HepG2 (cell line): ENCODE measurements around the gene CDCA4. TPM values are rescaled to one million over a fixed set of nuclear protein-coding genes. Genes with fewer than 3 reads are reported as not detected.

ENCODE experiments used
- ATAC-seq: fragments of 200-7000 bp; cut with Tn5 transposase; 3 replicates; pipeline ENCODE4 v1.9.1; 2020; ENCODE audit warnings: mild to moderate bottlenecking, moderate library complexity
- BruUV-seq: library from RNA; stranded (reverse); fragments of 400-500 nt; replicated peaks from 2 replicates; lab custom pipeline; 2021; lab: Mats Ljungman, UMichigan
- CTCF ChIA-PET: fragments of 300-600 bp; formaldehyde crosslinking; extraction: SDS; loops from one replicate; lab custom pipeline; 2021; ENCODE audit warnings: low total read pairs, inconsistent platforms, low intra/inter-chr PET ratio; lab: Yijun Ruan, JAX
- POLR2A ChIA-PET: fragments of 350-600 bp; sonication (Branson Sonifier 250); formaldehyde crosslinking; loops from one replicate; lab custom pipeline; 2020; ENCODE audit warnings: antibody characterized with exemption, inconsistent platforms; lab: Yijun Ruan, JAX
- DNase-seq: peaks from one replicate; pipeline ENCODE4 v3.0.0-alpha.2; 2015; ENCODE audit warnings: low spot score
- FAIRE-seq: peaks from 3 replicates; lab custom pipeline; 2011; peaks lifted over from hg19 to GRCh38; lab: Jason Lieb, UNC
- H2AFZ ChIP-seq: one replicate; pipeline ENCODE4 v1.6.1; 2011; ENCODE audit warnings: low read length, inconsistent platforms
- H3K27ac ChIP-seq: fragments of 300-600 bp; 3 replicates; pipeline ENCODE4 v1.8.0; 2011; ENCODE audit warnings: mixed run types, mild to moderate bottlenecking, mixed read lengths, low read length, inconsistent platforms; ENCODE audit not compliant: insufficient read depth; ENCODE audit errors: extremely low read length
- H3K27me3 ChIP-seq, 2 experiments: fragments of 200-600 bp in 1 of 2; 2 replicates in 1 of 2; 3 replicates in 1 of 2; pipeline versions ENCODE4 v1.6.0 to v1.8.0; 2011; ENCODE audit warnings: low read length in 2 of 2, mild to moderate bottlenecking in 2 of 2, moderate library complexity in 2 of 2, inconsistent platforms in 1 of 2; ENCODE audit not compliant: insufficient read depth in 2 of 2, control insufficient read depth in 1 of 2
- H3K36me3 ChIP-seq, 2 experiments: fragments of 200-600 bp in 1 of 2; replicated peaks in 1 of 2; 2 replicates in 1 of 2; 3 replicates in 1 of 2; pipeline versions ENCODE4 v1.5.1 to v1.8.0; 2011; ENCODE audit warnings: low read length in 2 of 2, inconsistent platforms in 1 of 2; ENCODE audit not compliant: insufficient read depth in 2 of 2, control insufficient read depth in 1 of 2
- H3K4me1 ChIP-seq: 2 replicates; pipeline ENCODE4 v1.5.1; 2012; ENCODE audit warnings: low read length, inconsistent platforms; ENCODE audit not compliant: insufficient read depth
- H3K4me2 ChIP-seq: 2 replicates; pipeline ENCODE4 v1.6.0; 2011; ENCODE audit warnings: low read depth, low read length, inconsistent platforms
- H3K4me3 ChIP-seq, 3 experiments: fragments of 200-600 bp in 1 of 3; sonication (generic), shearing (Covaris generic) in 1 of 3; replicated peaks in 1 of 3; 2 replicates each; pipeline ENCODE4 v1.5.1; 2011 to 2016; ENCODE audit warnings: low read length in 3 of 3, inconsistent platforms in 2 of 3, low read depth in 2 of 3, mild to moderate bottlenecking in 2 of 3, control low read depth in 1 of 3, mixed read lengths in 1 of 3; ENCODE audit not compliant: insufficient read depth in 1 of 3
- H3K79me2 ChIP-seq: one replicate; pipeline ENCODE4 v1.6.1; 2011; ENCODE audit warnings: low read length, inconsistent platforms; ENCODE audit not compliant: insufficient read depth
- H3K9ac ChIP-seq: 2 replicates; pipeline ENCODE4 v1.6.0; 2011; ENCODE audit warnings: mild to moderate bottlenecking, low read depth, low read length, inconsistent platforms; ENCODE audit not compliant: insufficient read depth
- H3K9me3 ChIP-seq: 2 replicates; pipeline ENCODE4 v1.5.1; 2012; ENCODE audit warnings: mild to moderate bottlenecking, low read length
- H4K20me1 ChIP-seq: 2 replicates; pipeline ENCODE4 v1.6.0; 2011; ENCODE audit warnings: inconsistent platforms, mild to moderate bottlenecking, low read length, moderate library complexity; ENCODE audit not compliant: insufficient read depth
- CTCF ChIP-seq: sonication (generic); formaldehyde crosslinking; IDR thresholded peaks from 2 replicates; pipeline ENCODE4 v1.5.0; 2020; ENCODE audit warnings: mild to moderate bottlenecking, missing genetic modification reagents, moderate library complexity
- JDP2 ChIP-seq: sonication (generic); formaldehyde crosslinking; IDR thresholded peaks from 2 replicates; pipeline ENCODE4 v1.8.1; 2022; ENCODE audit warnings: missing genetic modification reagents, borderline replicate concordance
- NAIF1 ChIP-seq: sonication (generic); formaldehyde crosslinking; IDR thresholded peaks from 2 replicates; pipeline ENCODE4 v1.5.0; 2020; ENCODE audit warnings: mild to moderate bottlenecking, missing genetic modification reagents, borderline replicate concordance
- SRSF4 ChIP-seq: fragments of 200-400 bp; formaldehyde crosslinking; IDR thresholded peaks from one replicate; pipeline ENCODE4 v1.6.1; 2018; ENCODE audit warnings: mild to moderate bottlenecking, low read depth, low read length, moderate library complexity; ENCODE audit not compliant: poor library complexity, severe bottlenecking
- TFDP2 ChIP-seq: sonication (generic); formaldehyde crosslinking; IDR thresholded peaks from 2 replicates; pipeline ENCODE4 v1.4.0; 2020; ENCODE audit warnings: missing genetic modification reagents
- THAP7 ChIP-seq: sonication (generic); formaldehyde crosslinking; IDR thresholded peaks from 2 replicates; pipeline ENCODE4 v1.8.1; 2023; ENCODE audit warnings: mild to moderate bottlenecking, missing genetic modification reagents
- TIGD3 ChIP-seq: sonication (generic); formaldehyde crosslinking; IDR thresholded peaks from 2 replicates; pipeline ENCODE4 v1.5.1; 2020; ENCODE audit warnings: mild to moderate bottlenecking, missing genetic modification reagents, borderline replicate concordance
- WIZ ChIP-seq: sonication (generic); formaldehyde crosslinking; IDR thresholded peaks from 2 replicates; pipeline ENCODE4 v1.5.1; 2020; ENCODE audit warnings: mild to moderate bottlenecking, missing genetic modification reagents
- ZNF572 ChIP-seq: sonication (generic); formaldehyde crosslinking; IDR thresholded peaks from 2 replicates; pipeline ENCODE4 v1.5.1; 2020; ENCODE audit warnings: mild to moderate bottlenecking, missing genetic modification reagents
- ZNF687 ChIP-seq: sonication (generic); formaldehyde crosslinking; IDR thresholded peaks from 2 replicates; pipeline ENCODE4 v1.5.1; 2020; ENCODE audit warnings: mild to moderate bottlenecking, missing genetic modification reagents, moderate library complexity
- WGBS: methylation state at CpG from one replicate; pipeline ENCODE4 v1.1.6; 2017; ENCODE audit warnings: low lambda C conversion rate; 5-methylcytosine and 5-hydroxymethylcytosine counted together
- in situ Hi-C: cut with HindIII; loops from 2 replicates; pipeline ENCODE4 v1.10.0; 2017; ENCODE audit warnings: low pct_unique_long_range_greater_than_20kb; ENCODE audit not compliant: extremely low pct_ligation_motif_present
- intact Hi-C: fragments of 100-400 bp; cut with micrococcal nuclease; formaldehyde crosslinking; loops from one replicate; pipeline ENCODE4 v1.10.0; 2022; ENCODE audit not compliant: unreplicated experiment
- polyA plus RNA-seq, 8 experiments: library from polyadenylated mRNA; depleted of rRNA in 3 of 8; stranded (reverse) in 7 of 8; unstranded in 1 of 8; fragments of >200 nt; fragmentation: Illumina TruSeq in 4 of 8; extraction: Trizol in 4 of 8; gene quantifications; 2 replicates each; pipeline versions ENCODE4 v1.2.1 to v1.2.3, GENCODE V29; 2011 to 2016; ENCODE audit warnings: low read depth in 4 of 8, missing spikeins in 1 of 8, mixed read lengths in 1 of 8; ENCODE audit not compliant: insufficient read depth in 1 of 8
- total RNA-seq, 5 experiments: library from RNA; depleted of rRNA; stranded (reverse); fragments of >200 nt; fragmentation: Illumina TruSeq; extraction: Trizol; gene quantifications; 2 replicates each; pipeline ENCODE4 v1.2.3, GENCODE V29; 2016; ENCODE audit warnings: low read depth in 1 of 5

The CDCA4 gene
- total and polyA plus RNA-seq, 2 of the 13 experiments (the other 11 are each of a cell fraction or from before 2014, with no cell fraction given), result 19.7 to 43.1 TPM

GRCh38 chr14:104992501-104992900 lies 28.4 kb downstream of the CDCA4 start:
- BruUV-seq, result no TSS peak
- no peaks in the 10 kb centered on the region for H3K79me2 ChIP-seq
- no peak overlapping the region for H3K9ac ChIP-seq
- FAIRE-seq (no peak), DNase-seq (no peak), ATAC-seq (no peak)
- TF ChIP-seq CTCF (CRISPR knock-in tag) (no peak), TIGD3 (CRISPR knock-in tag) (no peak), ZNF572 (CRISPR knock-in tag) (no peak), JDP2 (no peak), THAP7 (CRISPR knock-in tag) (no peak), SRSF4 (no peak), ZNF687 (no peak), NAIF1 (CRISPR knock-in tag) (no peak), WIZ (CRISPR knock-in tag) (no peak), TFDP2 (CRISPR knock-in tag) (no peak)
- no peak overlapping the region for H2AFZ ChIP-seq
- no peaks in the 10 kb centered on the region for H4K20me1 ChIP-seq
- intact Hi-C loops (no loop called here), in situ Hi-C loops (no loop called here)
- no peaks in the 10 kb centered on the region for H3K9me3 ChIP-seq
- ChIA-PET POLR2A (no interaction called here), CTCF (no interaction called here)
- H3K4me3 ChIP-seq, result no peak overlapping the region
- no peak overlapping the region for H3K4me2 ChIP-seq
- no peak overlapping the region for H3K27ac ChIP-seq
- H3K27me3 ChIP-seq, result no peaks in the 10 kb centered on the region
- H3K36me3 ChIP-seq, result no peaks in the 10 kb centered on the region
- WGBS, result 93% methylated on average over 11 of the region's 11 CpGs
- H3K4me1 ChIP-seq, result no peaks in the 10 kb centered on the region
